Measurements from ENCODE around the gene SLC24A5.

The SLC24A5 gene

GRCh38 chr15:48120745-48121144 lies at the start of gene SLC24A5:
TSS of gene SLC24A5 (plus strand) at chr15:48120990. CDS start at chr15:48121045, 55 bp downstream.
- no peaks in the 10 kb centered on the region for H3K36me3 Mint-ChIP-seq (ENCODE audit: low read depth)
- no peak within 1 kb of the TSS for H3K4me3 Mint-ChIP-seq
- peaks cover 14% of the 10 kb centered on the region for H3K4me1 Mint-ChIP-seq
- no peak for DNase-seq
- H3K27ac Mint-ChIP-seq: no peak within 1 kb of the TSS
- TF ChIP-seq CTCF (IDR thresholded peaks at IDR 0.05): no peak
- H3K9me3 Mint-ChIP-seq: no peaks in the 10 kb centered on the region
- peaks cover 3% of the 10 kb centered on the region for H3K27me3 Mint-ChIP-seq (ENCODE audit: low read depth, poor library complexity)

GRCh38 chr15:48072941-48073340 lies 47.8 kb upstream of the SLC24A5 start:
- Mint-ChIP-seq H3K36me3 (ENCODE audit: low read depth) (peaks cover 17% of the 10 kb centered on the region), H3K4me1 (peaks cover 43% of the 10 kb centered on the region), H3K4me3 (no peak overlapping the region), H3K27me3 (ENCODE audit: low read depth, poor library complexity) (peaks cover 4% of the 10 kb centered on the region), H3K9me3 (peaks cover 51% of the 10 kb centered on the region), H3K27ac (no peak overlapping the region)
- TF ChIP-seq CTCF (IDR thresholded peaks at IDR 0.05): no peak
- no peak for DNase-seq

GRCh38 chr15:48073881-48074280 lies 46.9 kb upstream of the SLC24A5 start:
- H3K4me1 Mint-ChIP-seq: peaks cover 48% of the 10 kb centered on the region
- DNase-seq: no peak
- no peak overlapping the region for H3K4me3 Mint-ChIP-seq
- TF ChIP-seq CTCF (IDR thresholded peaks at IDR 0.05): no peak
- peaks cover 17% of the 10 kb centered on the region for H3K36me3 Mint-ChIP-seq (ENCODE audit: low read depth)
- H3K27ac Mint-ChIP-seq: no peak overlapping the region
- H3K9me3 Mint-ChIP-seq: peaks cover 52% of the 10 kb centered on the region
- H3K27me3 Mint-ChIP-seq (ENCODE audit: low read depth, poor library complexity): peaks cover 4% of the 10 kb centered on the region

GRCh38 chr15:48076454-48076853 lies 44.3 kb upstream of the SLC24A5 start:
- Mint-ChIP-seq H3K27me3 (ENCODE audit: low read depth, poor library complexity) (peaks cover 4% of the 10 kb centered on the region), H3K9me3 (peaks cover 41% of the 10 kb centered on the region), H3K36me3 (ENCODE audit: low read depth) (peaks cover 11% of the 10 kb centered on the region), H3K4me1 (peaks cover 55% of the 10 kb centered on the region), H3K4me3 (no peak overlapping the region), H3K27ac (peak overlapping the region; percentile 94)
- no peak for TF ChIP-seq CTCF (IDR thresholded peaks at IDR 0.05)
- peak; percentile 41 for DNase-seq

GRCh38 chr15:48077616-48078184 lies 43.1 kb upstream of the SLC24A5 start:
- H3K36me3 Mint-ChIP-seq (ENCODE audit: low read depth): peaks cover 5% of the 10 kb centered on the region
- DNase-seq: no peak
- no peak overlapping the region for H3K4me3 Mint-ChIP-seq
- peaks cover 4% of the 10 kb centered on the region for H3K27me3 Mint-ChIP-seq (ENCODE audit: low read depth, poor library complexity)
- H3K27ac Mint-ChIP-seq: peak overlapping the region; percentile 30
- TF ChIP-seq CTCF (IDR thresholded peaks at IDR 0.05): no peak
- peaks cover 30% of the 10 kb centered on the region for H3K9me3 Mint-ChIP-seq
- peaks cover 55% of the 10 kb centered on the region for H3K4me1 Mint-ChIP-seq

Measured in nephron progenitor cell (in vitro differentiated cells).